Ramos (cell line): ENCODE results near the gene APBA1.

Experiments used
- in situ Hi-C: fragments of 300-500 bp; cut with MboI; formaldehyde crosslinking; loops from one replicate; pipeline ENCODE4 v1.14.3; 2022; ENCODE audit warnings: low sequenced_read_pairs; ENCODE audit not compliant: unreplicated experiment

Gene APBA1

DNA sequence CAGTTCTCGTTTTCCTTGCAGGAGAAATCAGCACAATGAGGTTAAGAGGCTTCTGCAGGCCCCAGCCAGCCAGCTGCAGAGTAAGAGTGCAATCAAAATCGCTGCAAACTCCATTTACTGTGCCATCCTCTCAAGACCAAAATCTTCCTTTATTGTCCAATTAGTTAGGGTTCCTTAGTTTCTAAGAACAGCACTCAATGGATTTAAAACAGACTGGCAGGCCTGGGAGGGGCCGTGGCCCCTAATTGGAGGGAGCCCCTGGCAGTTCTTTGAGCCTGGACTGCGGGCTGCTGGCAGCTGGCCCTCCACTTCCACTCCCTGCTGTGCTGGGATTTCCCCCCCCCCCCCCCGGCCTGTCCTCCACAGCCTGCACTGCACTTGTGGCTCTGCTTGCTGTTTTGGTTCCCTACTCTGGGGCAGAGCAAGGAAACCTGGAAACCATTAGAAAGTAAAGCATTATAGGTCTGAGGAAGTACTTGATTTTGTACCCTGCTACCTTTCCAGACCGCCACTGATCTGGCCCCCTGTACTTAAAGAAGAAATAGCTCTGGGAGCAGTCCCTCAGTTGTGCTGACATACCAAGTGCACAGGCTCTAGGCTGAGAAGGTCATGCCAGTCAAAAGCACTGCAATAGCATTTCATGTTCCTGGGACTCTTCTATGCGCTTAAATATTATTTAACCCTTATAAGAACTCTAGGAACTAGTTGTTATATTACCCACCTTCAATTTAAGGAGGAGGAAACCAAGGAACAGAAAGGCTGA, 129.0 kb downstream of the APBA1 start:
- in situ Hi-C loops = no loop called here

GRCh38 chr9:69542058-69542457, 130.1 kb downstream of the APBA1 start:
- in situ Hi-C loops = no loop called here

DNA sequence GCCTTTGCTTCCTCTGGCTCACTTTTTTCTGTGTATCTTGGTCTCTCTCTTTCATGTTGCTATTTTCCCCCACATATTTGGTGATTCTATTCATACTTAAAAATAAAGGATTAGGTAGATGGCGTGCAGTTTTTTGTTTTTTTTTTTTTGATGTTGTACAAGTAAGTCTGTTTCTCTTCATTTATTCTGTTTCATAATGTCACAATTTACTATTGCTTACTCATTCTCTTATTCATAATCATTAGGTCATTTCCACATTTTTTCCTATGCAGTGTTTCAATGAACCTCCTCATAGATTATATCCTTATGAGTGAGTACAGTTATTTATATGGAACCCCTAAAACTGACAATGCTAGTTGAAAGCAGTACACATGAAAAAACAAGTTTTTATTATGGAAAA, 136.3 kb downstream of the APBA1 start:
- in situ Hi-C loops = no loop called here

- in situ Hi-C loops = no loop called here
Measured at GRCh38 chr9:69535286-69535832, 136.8 kb downstream of the APBA1 start.

- in situ Hi-C loops = no loop called here
Measured at GRCh38 chr9:69532396-69532795, 139.8 kb downstream of the APBA1 start.

DNA sequence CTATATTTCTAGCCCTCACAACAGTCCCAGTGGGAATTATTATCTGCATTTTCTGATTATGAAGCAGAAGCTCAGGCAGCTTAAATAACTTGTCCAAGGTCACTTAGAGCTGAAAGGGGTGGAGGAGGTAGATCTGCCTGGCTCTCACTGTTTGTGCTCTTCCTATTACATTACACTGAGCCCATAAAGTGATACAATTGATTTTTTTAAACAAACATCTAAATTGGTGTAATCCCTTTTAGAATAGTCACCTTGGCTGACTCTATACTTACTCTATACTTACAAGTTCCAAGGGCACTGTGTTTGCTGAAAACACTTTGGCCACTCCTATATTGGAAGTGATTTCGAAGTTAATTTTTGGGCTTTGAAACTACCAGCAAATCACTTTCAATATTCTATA, 144.7 kb downstream of the APBA1 start:
- in situ Hi-C loops = no loop called here

DNA sequence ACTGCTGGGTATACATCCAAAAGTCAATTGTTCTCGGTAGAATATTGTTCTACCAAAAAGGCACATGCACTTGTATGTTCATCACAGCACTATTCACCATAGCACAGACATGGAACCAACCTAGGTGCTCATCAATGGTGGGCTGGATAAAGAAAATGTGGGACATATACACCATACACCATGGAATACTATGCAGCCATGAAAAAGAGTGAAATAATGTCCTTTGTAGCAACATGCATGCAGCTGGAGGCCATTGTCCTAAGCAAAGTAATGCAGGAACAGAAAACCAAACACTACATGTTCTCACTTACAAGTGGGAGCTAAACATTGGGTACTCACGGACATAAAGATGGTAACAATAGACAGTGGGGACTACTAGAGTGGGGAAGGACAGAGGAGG, 145.5 kb downstream of the APBA1 start:
- in situ Hi-C loops = no loop called here

DNA sequence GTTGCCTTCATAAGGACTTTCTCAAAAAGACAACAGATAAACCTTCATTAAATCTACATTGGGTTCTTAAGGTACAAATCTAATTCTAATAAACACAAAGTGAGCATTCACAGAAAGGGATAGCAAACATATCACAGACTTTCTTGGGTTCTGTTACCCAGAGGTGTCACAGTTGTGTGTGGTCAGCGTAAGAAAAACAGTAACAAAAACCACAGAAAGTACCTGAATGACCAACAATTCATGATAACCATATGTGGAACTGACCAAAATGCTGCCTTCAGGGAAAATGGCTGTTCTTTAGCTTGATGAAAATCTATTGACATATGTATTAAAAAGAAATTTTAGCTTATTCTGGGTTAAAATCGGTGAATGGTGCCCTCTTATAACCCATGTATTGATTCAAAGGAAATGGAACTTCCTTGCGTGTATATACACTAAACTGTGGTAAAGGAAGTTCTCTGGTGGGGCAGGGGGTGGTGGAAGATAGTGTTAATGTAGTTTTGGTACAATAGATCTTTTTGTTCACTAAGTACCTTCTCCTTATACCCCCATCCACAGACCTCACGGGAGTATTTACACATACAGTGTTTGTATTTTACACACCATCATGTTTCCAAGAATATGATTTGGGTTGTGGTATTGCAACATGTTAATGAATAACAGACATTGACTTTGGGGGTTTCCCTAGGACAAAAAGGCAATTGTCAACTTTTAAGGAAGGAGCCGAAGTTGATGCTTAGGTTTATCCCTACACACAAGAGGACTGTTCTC, 152.5 kb downstream of the APBA1 start:
- in situ Hi-C loops = no loop called here

- in situ Hi-C loops = no loop called here
Measured at GRCh38 chr9:69516353-69517322, 155.5 kb downstream of the APBA1 start.

- in situ Hi-C loops = no loop called here
Measured at GRCh38 chr9:69515810-69516209, 156.4 kb downstream of the APBA1 start.

DNA sequence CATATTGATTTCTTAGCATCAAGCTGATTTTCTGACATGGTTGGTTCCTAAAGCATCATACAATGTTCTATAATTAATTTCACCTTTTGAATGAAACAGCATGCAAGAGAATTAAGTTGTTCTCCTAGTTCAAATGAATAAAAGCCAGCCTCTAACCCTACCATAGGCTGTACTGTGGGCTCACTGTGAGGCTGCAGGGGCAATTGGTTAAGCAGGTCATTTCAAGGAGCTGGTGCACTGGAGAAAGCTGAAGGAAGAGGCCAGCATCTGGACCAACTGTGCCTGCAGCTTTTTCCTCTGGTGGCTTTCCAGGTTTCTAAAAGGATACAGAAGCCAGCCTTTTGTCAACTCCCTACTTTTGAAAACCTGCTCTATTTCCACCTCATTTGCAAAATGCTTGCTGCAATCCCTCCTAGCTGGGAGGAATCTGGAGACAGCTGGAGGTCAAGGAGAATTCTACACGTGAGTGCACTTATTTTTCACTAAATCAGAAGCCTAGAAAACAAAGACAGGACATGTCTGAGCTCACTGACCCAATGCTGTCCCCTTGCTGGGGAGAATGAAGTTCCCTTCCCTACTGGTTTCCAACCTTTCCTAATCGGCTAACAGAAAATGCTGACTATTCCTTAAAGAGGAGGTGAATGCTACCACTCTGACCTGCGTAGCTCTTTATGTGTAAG, 158.9 kb downstream of the APBA1 start:
- in situ Hi-C loops = no loop called here

DNA sequence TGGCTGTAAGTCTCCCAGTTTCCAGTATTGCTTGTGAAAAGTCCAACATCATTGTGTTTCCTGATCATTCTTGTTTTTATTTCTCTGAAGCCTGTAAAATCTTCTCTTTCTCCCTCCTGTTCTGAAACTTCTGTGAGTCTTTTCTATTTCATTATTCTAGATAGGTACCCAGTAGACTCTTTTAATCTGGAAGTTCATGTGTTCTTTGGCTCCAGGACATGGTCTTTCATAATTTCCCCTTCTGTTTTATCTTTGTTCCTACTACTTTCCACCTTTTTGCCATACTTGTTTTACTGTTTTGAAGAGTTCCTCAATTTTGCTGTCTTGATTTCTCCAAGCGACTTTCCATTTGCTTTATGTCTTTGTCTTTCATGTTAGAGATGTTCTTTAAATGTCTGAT, 168.1 kb downstream of the APBA1 start:
- in situ Hi-C loops = no loop called here

GRCh38 chr9:69502671-69503301, 169.4 kb downstream of the APBA1 start:
- in situ Hi-C loops = no loop called here

- in situ Hi-C loops = no loop called here
Measured at GRCh38 chr9:69500896-69501295, 171.3 kb downstream of the APBA1 start.

DNA sequence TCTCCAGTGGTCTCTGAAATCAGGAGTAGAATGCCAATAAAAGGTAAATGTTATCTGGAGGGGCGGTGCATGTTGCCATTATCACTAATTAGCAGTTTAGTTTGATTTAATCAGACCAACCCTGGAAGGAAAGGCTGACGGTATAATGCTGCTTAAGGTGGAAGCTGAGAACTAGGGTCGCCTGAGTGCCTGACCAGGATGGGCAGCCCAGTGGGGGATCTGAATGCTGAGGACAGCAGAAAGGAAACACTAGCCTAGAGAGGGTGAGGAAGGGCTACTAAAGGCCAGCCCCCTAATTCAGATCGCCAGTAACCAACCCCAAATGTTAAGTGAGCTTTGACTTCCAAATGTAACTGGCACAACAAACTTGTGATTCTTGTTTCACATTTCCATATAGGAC, 172.2 kb downstream of the APBA1 start:
- in situ Hi-C loops = loop anchor here (5.0 kb wide), 1 partner anchor 48 kb away; no protein-coding TSS in a partner anchor

DNA sequence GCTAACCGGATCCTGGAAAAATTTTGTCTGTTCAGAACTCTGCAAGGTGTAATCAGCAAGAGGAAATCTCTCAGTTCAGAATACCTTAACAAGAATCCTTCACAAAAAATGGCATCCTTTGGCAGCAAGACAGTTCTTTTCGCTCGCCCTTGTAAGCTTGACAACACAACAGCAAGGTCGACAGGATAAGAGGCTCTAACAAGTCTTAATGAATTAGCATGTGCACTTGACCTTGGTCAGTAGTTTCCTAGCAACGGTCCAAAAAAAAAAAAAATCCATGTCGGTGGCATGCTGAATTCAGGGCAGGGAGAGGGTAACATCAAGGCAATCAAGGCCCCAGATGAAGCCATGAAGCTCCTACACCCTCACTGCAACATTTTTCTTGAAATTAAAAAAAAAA, 172.8 kb downstream of the APBA1 start:
- in situ Hi-C loops = loop anchor here (5.0 kb wide), 1 partner anchor 47 kb away; no protein-coding TSS in a partner anchor

GRCh38 chr9:69498470-69498869, 173.7 kb downstream of the APBA1 start:
- in situ Hi-C loops = loop anchor here (5.0 kb wide), 1 partner anchor 46 kb away; no protein-coding TSS in a partner anchor

GRCh38 chr9:69497816-69498215, 174.4 kb downstream of the APBA1 start:
- in situ Hi-C loops = loop anchor here (5.0 kb wide), 1 partner anchor 46 kb away; no protein-coding TSS in a partner anchor
